Measurements from ENCODE around the gene GLO1. TPM values are rescaled to one million over a fixed set of nuclear protein-coding genes. Genes with fewer than 3 reads are reported as not detected.

GLO1 gene
- total and polyA plus RNA-seq, 9 of the 15 experiments (the other 6 are each of a cell fraction or from before 2014, with no cell fraction given), result 155 to 331 (median 203) TPM

- DNase-seq (ENCODE audit: extremely low read depth in 1 of 4, low spot score in 3 of 4), result no peak
- peaks cover 92% of the 10 kb centered on the region for H3K79me2 ChIP-seq (ENCODE audit: control insufficient read depth, insufficient read depth, low read length)
- peaks cover 30% of the 10 kb centered on the region for H3K36me3 ChIP-seq (ENCODE audit: control insufficient read depth, insufficient read depth, low read length)
- BruUV-seq (replicated peaks), result no TSS peak
- no peak overlapping the region for H3K4me3 ChIP-seq
- H4K20me1 ChIP-seq (replicated peaks; ENCODE audit: control insufficient read depth, insufficient read depth, low read length), result no peaks in the 10 kb centered on the region
- H3K27ac ChIP-seq (ENCODE audit: extremely low read depth, low read depth, low read length), result no peak overlapping the region
- peaks cover 5% of the 10 kb centered on the region; the same call in 1 of the 2 replicates for H3K9me3 ChIP-seq (replicated peaks; ENCODE audit: control insufficient read depth, insufficient read depth, low read depth, low read length)
- ChIA-PET CTCF (ENCODE audit: low intra/inter-chr PET ratio) (no interaction called here), POLR2A (interaction anchor here (0.5 to 1.2 kb wide), 5 partner anchors 12 to 1602 kb away, joined by 3 to 5 read pairs (median 3); no protein-coding TSS in a partner anchor)
- H3K4me2 ChIP-seq (ENCODE audit: insufficient read depth, low read length), result no peak overlapping the region
- intact Hi-C loops (cut with micrococcal nuclease) (no loop called here), in situ Hi-C loops (cut with MboI) (no loop called here)
- H2AFZ ChIP-seq (ENCODE audit: low read depth, low read length), result no peak overlapping the region
- H3K9ac ChIP-seq (ENCODE audit: insufficient read depth in 1 of 2, low read depth in 2 of 2, low read length in 2 of 2), result no peak overlapping the region
- peaks cover 0 to 14% of the 10 kb centered on the region in 2 experiments; a peak in 3 of 5 replicates for H3K4me1 ChIP-seq (replicated peaks in 1 of 2; ENCODE audit: control insufficient read depth in 2 of 2, insufficient read depth in 2 of 2, low read length in 2 of 2)
- FAIRE-seq, result no peak
- no peak for ATAC-seq
- WGBS (ENCODE audit: insufficient coverage, low coverage, missing lambda C conversion rate), result 100% methylated on average over 2 of the region's 2 CpGs
- no peaks in the 10 kb centered on the region for H3K9me1 ChIP-seq (ENCODE audit: control insufficient read depth, insufficient read depth, low read length)
- H3K27me3 ChIP-seq (ENCODE audit: control insufficient read depth in 2 of 2, insufficient read depth in 2 of 2, low read length in 2 of 2), result no peaks in the 10 kb centered on the region
- TF ChIP-seq, protein P1, sequence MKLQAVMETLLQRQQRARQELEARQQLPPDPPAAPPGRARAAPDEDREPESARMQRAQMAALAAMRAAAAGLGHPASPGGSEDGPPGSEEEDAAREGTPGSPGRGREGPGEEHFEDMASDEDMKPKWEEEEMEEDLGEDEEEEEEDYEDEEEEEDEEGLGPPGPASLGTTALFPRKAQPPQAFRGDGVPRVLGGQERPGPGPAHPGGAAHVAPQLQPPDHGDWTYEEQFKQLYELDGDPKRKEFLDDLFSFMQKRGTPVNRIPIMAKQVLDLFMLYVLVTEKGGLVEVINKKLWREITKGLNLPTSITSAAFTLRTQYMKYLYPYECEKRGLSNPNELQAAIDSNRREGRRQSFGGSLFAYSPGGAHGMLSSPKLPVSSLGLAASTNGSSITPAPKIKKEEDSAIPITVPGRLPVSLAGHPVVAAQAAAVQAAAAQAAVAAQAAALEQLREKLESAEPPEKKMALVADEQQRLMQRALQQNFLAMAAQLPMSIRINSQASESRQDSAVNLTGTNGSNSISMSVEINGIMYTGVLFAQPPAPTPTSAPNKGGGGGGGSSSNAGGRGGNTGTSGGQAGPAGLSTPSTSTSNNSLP (IDR thresholded peaks at IDR 0.05; ENCODE audit: borderline replicate concordance, low read depth, low read length), result no peak
- TF ChIP-seq KDM1A (IDR thresholded peaks at IDR 0.05), result no peak
- TF ChIP-seq KLF6 (CRISPR knock-in tag; IDR thresholded peaks at IDR 0.05; ENCODE audit: borderline replicate concordance), result no peak
- TF ChIP-seq, protein P2, sequence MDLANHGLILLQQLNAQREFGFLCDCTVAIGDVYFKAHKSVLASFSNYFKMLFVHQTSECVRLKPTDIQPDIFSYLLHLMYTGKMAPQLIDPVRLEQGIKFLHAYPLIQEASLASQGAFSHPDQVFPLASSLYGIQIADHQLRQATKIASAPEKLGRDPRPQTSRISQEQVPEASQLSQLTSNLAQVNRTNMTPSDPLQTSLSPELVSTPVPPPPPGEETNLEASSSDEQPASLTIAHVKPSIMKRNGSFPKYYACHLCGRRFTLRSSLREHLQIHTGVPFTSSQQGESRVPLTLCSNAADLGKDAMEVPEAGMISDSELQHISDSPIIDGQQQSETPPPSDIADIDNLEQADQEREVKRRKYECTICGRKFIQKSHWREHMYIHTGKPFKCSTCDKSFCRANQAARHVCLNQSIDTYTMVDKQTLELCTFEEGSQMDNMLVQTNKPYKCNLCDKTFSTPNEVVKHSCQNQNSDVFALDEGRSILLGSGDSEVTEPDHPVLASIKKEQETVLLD (IDR thresholded peaks at IDR 0.05), result no peak
- no peak for TF ChIP-seq GATA2 (CRISPR knock-in tag; IDR thresholded peaks at IDR 0.05)
- TF ChIP-seq NKRF (IDR thresholded peaks at IDR 0.05; ENCODE audit: borderline replicate concordance), result no peak
- no peak for TF ChIP-seq CHD2 (IDR thresholded peaks at IDR 0.05; ENCODE audit: low read depth, low read length)
- TF ChIP-seq ASH1L (IDR thresholded peaks at IDR 0.05; ENCODE audit: borderline replicate concordance, low read depth, partially characterized antibody), result no peak
- TF ChIP-seq ZNF830 (CRISPR knock-in tag; IDR thresholded peaks at IDR 0.05), result no peak
- TF ChIP-seq TBL1XR1 (IDR thresholded peaks at IDR 0.05; ENCODE audit: low read length in 2 of 2), result no peak
- TF ChIP-seq NELFE (IDR thresholded peaks at IDR 0.05; ENCODE audit: insufficient read depth, insufficient read length), result no peak
- no peak for TF ChIP-seq PATZ1 (CRISPR knock-in tag; IDR thresholded peaks at IDR 0.05; ENCODE audit: borderline replicate concordance)
- TF ChIP-seq ZSCAN32 (CRISPR knock-in tag; IDR thresholded peaks at IDR 0.05), result no peak
- TF ChIP-seq SP2 (IDR thresholded peaks at IDR 0.05; ENCODE audit: extremely low read depth, low read depth, low read length, poor library complexity, severe bottlenecking), result no peak
Measured at GRCh38 chr6:38695227-38695900, 7.6 kb downstream of the GLO1 start.
